GM21447 (cell line): ENCODE results near the gene PCED1B.
"Not testable (repeated sequence)": the region's sequence is repeated elsewhere in the genome, so short reads cannot be mapped to it uniquely, and the experiment has no call there.

Experiments
- ATAC-seq: cut with Tn5 transposase; IDR thresholded peaks from one replicate; pipeline ENCODE4 v1.9.1; 2021; ENCODE audit not compliant: unreplicated experiment

PCED1B gene

DNA sequence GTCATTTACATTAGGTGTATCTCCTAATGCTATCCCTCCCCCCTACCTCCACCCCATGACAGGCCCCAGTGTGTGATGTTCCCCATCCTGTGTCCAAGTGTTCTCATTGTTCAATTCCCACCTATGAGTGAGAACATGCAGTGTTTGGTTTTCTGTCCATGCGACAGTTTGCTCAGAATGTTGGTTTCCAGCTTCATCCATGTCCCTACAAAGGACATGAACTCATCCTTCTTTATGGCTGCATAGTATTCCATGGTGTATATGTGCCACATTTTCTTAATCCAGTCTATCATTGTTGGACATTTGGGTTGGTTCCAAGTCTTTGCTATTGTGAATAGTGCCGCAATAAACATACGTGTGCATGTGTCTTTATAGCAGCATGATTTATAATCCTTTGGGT lies 37.9 kb downstream of the PCED1B start:
- ATAC-seq: not testable (repeated sequence)

DNA sequence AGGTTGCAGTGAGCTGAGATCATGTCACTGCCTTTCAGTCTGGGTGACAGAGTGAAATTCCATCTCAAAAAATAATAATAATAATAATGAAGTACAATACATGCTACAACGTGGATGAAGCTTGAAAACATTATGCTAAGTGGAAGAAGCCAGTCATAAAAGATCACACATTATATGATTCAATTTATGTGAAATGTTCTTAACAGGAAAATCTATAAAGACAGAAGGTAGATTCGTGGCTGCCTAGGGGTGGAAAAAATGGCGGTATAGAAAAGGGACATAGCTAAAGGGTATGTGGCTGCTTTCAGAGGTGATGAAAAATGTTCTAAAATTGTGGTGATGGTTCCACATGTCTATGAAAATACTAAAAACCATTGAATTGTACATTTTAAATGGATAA lies 41.3 kb downstream of the PCED1B start:
- no peak for ATAC-seq

DNA sequence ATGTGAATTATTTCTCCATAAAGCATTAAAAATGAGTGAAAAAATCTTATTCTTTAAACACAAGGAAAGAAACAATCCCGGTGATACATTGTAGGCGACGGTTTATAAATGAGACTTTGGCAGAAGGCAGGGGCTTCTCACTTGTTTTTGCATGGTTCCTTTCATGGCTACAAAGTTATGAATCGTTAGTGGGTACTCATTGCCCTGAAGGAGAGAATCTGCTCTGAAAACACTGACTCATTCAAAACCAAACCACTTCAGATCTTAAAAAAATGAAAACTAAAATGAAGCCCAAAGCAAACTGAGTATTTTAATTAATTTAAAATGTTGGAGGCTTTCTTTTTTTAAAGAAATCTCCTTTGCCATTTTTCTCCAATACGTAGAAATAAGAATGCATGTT lies 41.7 kb downstream of the PCED1B start:
- ATAC-seq: no peak

DNA sequence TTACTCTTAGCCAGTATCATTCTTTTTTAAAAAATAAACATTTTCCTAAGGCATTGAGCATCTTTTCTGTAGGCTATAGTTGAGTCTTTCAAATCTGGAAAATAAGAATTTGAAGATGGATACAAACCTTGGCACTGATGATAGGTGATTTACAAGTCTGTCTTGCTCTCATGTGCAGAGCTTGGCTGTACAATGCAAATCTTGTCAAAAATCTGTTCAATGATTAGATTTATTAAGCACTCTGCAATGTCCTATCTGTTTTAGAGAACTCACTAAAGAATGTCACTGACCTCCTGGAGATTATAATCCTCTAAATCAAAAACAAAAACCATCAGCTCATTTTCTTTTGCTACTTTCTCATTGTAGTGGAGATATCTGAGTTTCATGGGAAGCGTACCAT lies 43.2 kb downstream of the PCED1B start:
- ATAC-seq: no peak

DNA sequence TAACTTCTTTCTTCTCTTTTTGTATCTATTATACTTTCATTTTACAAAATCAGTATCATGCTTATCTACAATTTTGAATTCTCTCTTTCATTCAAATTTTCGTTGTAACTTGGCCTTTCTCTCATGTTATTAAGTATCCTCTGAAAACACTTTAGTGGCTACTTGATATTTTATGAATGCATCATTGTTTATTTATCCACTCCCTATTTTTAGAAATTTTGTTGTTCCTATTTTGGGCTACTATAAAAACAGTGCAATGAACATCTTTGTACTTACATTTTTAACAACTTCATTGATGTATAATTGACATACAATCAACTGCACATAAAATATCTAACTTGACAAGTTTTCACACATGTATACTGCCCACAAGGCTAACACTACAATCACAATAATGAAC lies 44.3 kb downstream of the PCED1B start:
- no peak for ATAC-seq

DNA sequence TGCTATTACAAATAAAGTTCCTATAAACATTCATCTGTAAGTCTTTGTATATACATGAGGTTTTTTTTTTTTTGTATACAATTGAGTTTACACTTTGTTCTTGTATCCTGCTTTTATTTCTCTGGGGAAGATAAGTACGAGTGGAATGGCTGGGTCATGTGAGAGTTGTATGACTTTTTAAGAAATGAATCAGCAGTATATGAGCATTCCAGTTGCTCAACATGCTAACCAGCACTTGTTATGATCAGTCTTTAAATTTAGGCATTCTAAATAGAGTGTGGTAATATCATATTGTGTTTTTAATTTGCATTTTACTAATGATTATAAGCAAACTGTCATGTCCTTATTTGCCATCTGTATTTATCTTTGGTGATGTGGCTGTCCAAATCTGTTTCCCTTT lies 45.0 kb downstream of the PCED1B start:
- no peak for ATAC-seq

DNA sequence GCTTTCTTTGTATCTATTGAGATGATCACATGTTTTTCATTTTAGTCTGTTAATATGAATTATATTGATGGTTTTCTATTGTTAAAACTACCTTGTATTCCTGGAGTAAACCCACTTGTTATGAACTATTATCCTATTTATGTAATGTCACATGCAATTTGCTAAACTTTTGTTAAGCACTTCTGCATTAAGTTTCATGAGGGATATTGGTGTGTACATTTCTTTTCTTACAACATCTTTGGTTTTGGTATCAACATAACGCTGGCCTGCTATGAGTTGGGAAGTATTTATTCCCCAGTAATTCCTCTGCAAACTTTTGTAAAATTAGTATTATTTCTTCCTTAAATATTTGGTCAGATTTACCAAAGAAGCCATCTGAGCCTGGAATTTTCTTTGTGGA lies 46.8 kb downstream of the PCED1B start:
- ATAC-seq: no peak

DNA sequence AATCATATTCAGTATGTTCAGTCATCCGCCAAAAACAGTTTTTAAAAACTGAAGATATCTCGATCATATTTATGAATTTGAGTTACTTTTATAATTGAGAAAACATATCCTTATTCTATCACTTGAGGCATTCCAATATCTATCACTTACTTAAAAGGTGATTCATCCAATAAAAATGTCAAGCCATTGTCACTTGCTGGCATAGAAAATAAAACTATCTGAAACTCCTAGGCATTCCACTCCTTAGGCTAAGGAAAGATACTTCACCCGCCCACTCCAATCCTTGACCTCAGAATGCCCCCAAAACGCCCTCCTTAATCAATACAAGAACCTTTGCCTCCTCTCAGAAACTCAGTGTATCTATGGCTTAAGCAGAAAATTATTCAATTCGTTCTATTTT lies 51.6 kb downstream of the PCED1B start:
- no peak for ATAC-seq

DNA sequence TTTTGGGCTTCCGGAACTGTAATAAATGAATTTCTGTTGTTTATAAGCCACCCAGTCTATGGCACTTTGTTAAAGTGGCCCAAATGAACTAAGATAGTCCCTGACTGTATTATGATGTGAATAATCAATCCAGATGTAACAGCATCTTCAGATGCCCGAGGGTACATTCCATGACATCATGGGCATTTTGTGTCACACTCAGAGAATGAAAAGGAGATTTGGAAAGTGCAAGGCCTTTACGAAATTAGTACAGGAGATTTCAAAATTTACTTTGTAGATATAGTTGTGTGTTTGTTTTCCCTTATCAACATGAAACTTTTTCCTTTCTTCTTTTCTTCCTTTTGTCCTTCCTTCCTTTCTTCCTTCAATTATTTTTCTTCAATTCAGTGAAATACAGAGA lies 54.6 kb downstream of the PCED1B start:
- no peak for ATAC-seq

DNA sequence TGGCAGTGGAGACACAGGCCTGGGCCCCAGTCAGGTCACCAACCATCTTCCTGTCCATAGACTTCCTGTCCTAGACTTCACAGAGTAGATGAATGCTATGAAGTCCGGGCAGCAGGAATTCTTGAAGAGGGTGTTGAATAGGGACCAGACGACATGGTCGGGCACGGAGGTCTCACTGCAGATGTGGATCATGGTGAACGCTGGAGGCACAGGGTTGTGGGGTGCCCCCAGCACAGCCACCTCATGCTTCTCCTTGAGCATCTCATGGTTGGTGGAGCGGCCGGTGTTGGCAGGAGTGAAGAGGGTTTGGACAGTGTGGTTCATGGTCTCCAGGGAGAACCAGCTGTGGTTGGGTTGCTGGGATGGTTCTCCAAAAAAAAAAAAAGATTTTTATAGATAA lies 56.2 kb downstream of the PCED1B start:
- no peak for ATAC-seq

DNA sequence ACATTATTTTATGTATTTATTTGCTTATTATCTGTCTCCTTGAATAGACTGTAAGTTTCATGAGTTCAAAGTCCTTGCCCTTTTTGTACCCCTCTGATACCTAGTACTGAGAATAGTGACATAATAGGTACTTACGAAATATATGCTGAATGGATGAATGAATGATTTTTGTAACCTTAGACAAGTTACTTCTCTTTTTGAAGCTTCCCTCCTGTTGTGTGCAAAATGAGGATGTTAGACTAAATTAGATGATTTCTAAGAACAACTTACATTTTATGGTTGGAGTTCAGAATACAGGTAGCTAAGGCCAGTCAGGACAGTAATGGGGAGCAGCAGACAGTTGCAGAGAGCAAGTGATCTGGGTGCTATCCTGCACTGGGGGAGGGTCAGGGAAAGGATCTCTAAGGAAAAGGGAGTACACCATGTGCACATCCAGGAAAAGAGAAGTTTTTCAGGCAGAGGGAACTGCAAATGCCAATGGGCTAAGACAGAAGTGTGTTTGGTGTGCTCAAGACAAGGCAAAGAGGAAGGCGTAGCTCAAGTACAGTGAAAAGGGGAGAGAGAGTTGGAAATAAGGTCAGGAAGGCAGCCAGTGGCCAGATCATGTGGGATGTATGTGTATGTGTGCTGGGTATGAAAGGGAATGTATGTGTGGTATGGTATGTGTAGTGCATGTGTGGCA lies 59.7 kb downstream of the PCED1B start:
- ATAC-seq: no peak

DNA sequence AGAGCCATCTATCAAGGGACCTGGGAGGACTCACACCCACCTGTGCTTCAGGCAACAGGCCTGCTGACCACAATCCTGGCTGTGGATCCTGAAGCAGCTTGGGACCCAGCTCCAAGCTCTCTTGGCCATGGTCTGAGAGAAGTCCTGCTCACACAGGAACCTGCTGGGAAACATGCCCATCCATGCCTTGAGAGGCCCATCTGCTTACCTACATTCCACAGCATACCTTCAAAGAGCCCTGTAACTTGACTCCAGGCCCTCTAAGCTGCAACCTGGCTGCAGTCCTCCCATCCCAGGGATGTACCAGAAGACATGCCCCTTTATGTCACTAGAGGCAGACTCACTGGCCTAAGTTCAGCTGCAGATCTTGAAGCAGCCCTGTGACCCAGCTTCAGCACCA lies 62.0 kb downstream of the PCED1B start:
- ATAC-seq: no peak

DNA sequence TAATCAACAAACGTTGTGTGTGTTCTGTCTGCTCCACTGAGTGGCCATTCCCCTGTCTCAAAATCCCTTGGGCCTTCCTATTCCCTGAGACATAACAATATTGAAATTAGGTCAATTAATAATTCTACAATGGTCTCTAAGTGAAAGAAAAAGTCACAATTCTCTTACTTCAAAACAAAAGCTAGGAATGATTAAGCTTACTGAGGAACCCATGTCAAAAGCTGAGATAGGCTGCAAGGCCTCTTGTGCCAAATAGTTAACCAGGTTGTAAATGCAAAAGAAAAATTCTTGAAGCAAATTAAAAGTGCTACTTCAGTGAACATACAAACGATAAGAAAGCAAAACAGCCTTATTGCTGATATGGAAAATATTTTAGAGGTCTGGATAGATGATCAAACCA lies 65.3 kb downstream of the PCED1B start:
- ATAC-seq: no peak

DNA sequence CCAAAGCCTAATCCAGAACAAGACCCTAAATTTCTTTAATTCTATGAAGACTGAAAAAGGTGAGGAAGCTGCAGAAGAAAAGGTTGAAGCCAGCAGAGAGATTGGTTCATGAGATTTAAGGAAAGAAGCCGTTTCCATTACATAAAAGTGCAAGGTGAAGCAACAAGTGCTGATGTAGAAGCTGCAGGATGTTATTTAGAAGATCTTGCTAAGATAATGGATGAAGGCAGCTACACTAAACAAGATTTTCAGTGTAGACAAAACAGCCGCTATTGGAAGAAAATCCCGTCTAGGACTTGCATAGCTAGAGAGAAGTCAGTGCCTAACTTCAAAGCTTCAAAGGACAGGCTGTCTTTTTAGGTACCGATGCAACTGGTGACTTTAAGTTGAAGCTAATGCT lies 65.8 kb downstream of the PCED1B start:
- ATAC-seq: no peak

DNA sequence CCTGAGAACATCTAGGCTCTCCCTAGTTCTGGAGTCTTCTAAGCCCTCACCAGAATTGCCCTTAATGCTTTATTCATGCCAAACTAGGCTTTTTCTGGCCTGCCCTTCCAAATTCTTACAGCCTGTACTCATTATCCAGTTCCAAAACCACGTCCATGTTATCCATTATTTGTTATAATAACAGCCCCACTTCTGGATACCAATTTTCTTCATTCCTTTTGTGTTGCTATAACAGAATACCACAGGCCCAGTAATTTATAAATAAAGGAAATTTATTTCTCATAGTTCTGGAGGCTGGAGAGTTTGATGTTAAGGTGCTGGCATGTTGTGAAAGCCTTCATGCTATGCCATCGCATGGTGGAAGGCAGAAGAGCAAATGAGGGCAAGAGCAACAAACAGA lies 68.3 kb downstream of the PCED1B start:
- ATAC-seq: no peak

DNA sequence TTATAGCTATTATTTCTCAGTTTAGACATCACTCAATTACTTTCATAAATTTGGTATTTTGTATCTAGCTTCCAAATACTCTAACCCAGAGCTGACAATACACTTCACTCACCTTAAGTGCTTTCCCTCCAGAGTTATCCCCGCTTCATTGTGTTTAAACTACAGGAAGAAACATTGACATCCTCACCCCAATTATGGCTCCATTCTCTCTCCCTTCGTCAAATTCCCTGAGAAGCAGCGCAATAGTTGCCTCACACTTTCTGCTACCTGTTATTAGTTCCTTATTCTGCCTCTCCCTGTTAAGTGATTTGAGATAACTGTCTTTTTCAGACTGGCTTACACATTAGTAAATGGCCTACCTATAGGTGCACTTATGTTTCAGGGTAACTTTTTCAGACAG lies 69.7 kb downstream of the PCED1B start:
- ATAC-seq: no peak

DNA sequence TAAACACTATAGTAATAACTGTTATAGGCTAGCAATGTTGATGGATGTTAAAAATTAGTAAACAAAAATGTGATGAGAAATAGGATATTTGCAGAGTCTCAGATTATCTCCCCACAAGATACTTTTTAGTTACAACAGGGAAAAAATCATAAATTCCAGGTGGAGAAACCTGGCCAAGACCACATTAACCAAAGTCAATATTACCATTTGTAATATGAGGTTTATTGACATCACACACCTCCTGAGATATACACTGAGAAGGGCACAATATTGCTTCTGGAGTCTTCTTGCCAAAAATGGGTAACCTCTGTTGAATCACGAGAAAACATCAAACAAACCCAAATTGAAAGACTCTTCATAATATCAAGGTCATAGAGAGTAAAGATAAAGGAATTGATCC lies 72.7 kb downstream of the PCED1B start:
- no peak for ATAC-seq

DNA sequence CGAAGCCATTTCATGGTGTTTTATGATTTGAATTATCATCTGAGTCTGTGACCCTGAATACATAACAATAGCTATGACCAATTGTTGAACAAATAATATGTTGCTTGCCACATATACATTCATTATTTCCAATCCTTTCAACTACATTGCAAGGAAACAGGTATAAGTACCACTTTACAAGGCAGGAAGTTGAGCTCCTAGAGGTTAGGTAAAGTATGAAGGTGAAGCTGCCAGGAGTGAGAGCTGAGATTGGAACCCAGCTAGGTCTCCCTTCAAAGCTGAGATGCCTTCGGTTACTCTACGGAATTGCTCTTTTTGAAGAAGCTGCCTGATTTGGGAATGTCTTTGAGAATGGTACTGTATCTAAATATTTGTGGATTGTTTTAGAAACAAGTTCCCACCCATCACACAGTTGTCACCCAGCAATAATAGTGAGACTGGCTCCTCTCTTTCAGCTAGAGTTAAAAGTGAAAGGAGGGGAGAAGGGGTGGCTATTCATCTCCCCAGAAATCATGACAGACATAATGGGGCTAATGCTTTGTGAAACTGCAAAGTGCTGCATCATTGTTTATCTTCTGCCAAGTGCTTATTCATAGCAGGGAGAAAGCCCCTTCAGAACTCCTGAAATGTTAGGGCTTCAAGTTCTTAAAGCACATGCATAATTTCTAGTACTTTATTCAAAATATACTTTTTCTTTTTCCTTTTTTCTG lies 76.2 kb downstream of the PCED1B start:
- ATAC-seq: no peak

DNA sequence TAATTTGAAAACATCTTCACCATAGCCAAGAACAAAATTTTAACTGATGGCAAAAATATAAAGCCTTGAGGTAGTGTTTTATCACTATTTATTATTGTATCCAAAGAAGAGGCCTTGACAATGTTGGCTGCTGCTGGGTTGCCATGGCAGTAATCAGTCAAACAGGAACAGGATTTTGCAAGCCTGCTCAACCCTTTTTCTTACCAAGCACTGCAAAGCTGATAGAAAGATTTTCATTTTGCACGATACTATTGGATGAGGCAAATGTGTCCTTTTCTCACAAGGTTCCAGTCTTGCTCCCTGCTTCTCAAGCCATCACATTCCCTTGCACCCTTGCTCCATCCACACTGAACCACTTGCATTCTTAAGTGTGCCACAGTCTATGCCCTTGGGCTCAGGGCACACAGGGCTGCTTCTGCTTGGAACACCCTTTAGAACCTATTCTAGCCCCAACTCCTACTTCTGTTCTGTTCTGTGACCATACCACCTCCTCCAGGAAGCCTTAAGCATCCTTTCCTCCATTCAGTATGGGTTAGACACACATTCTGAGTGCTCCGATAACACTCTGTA lies 76.8 kb downstream of the PCED1B start:
- ATAC-seq: no peak

DNA sequence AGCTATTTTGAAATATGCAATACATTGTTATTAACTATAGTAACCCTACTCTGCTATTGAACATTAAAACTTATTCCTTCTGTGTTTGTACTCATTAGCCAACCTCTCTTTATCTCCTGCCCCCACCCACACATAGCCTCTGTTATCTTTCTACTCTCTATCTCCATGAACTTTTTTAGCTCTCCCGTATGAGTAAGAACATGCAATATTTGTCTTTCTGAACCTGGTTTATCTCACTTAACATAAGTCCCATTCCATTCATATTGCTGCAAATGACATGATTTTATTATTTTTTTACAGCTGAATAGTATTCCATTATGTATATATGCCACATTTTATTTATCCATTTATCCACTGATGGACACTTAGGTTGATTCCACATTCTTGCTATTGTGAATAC lies 79.4 kb downstream of the PCED1B start:
- ATAC-seq: no peak

DNA sequence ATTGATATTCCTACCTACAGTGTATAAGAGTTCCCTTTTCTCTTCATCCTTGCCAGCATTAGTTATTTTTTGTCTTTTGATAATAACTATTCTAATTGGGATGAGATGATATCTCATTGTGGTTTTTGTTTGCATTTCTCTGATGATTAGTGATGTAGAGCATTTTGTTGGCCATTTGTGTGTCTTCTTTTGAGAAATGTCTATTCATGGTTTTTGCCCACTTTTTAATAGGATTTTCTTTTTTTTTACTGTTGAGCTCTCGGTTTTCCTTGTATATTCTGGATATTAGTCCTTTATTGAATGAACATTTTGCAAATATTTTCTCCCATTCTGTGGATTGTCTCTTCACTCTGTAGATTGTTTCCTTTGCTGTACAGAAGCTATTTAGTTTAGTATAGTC lies 79.9 kb downstream of the PCED1B start:
- ATAC-seq: no peak

DNA sequence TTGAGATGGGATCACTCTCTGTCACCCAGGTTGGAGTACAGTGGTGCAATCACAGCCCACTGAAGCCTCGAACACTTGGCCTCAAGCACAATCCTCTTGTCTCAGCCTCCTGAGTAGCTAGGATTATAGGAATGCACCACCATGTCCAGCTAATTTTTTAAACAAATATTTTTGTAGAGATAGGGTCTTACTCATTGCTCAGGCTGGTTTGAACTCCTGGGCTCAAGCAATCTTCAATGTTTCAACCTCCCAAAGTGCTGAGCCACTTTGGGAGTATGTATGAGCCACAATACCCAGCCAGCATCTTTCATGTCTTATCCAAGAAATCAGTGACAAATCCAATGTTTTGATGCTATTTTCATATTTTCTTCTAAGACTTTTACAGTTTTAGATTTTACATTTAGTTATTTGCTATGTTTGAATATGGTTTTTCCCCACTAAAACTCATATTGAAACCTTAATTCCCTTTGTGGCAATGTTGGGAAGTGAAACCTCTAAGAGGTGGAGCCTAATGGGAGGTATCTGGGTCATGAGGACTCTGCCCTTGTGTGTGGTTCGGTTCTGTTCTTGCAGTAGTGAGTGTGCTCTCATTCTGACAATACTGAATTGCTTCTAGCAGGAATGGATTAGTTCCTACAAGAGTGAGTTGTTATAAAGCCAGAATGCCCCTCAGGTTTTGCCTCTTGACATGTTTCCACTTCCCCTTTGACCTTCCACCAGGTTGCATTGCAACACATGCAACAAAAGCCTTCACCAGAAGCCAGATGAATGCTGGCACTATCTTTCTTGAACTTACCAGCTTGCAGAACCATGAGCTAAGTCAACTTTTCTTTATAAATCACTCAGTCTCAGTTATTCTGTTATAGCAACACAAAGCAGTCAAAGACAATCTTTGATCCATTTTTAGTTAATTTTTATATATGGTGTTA lies 81.2 kb downstream of the PCED1B start:
- ATAC-seq: no peak
